ENCODE data around the gene DRC7. TPM values are rescaled to one million over a fixed set of nuclear protein-coding genes. Genes with fewer than 3 reads are reported as not detected.
"Not testable (repeated sequence)": the region's sequence is repeated elsewhere in the genome, so short reads cannot be mapped to it uniquely, and the experiment has no call there.

Gene DRC7
- total and polyA plus RNA-seq, 7 donors: not detected

- H3K9me3 ChIP-seq: no peaks in the 10 kb centered on the region
- H3K27me3 ChIP-seq: no peaks in the 10 kb centered on the region
- intact Hi-C loops (cut with DNase I): no loop called here
- no peaks in the 10 kb centered on the region for H3K4me1 ChIP-seq
- no peak overlapping the region for H3K4me3 ChIP-seq
- no peak overlapping the region for H3K27ac ChIP-seq
- DNase-seq: no peak
- WGBS, 2 donors: 48 to 77% methylated on average over 4 of the region's 4 CpGs
- TF ChIP-seq EP300 (IDR thresholded peaks at IDR 0.05) (no peak), POLR2A (IDR thresholded peaks at IDR 0.05) (no peak), POLR2AphosphoS5 (IDR thresholded peaks at IDR 0.05) (no peak), CTCF (IDR thresholded peaks at IDR 0.05) (no peak)
- peaks cover 0 to 26% (median 2%) of the 10 kb centered on the region in 4 donors for H3K36me3 ChIP-seq
Observed at GRCh38 chr16:57742543-57742942, 47.9 kb downstream of the DRC7 start.

- no peak for DNase-seq
- H3K27ac ChIP-seq: no peak overlapping the region
- H3K9me3 ChIP-seq: no peaks in the 10 kb centered on the region
- WGBS, 2 donors: 86 to 93% methylated on average over 10 of the region's 10 CpGs
- H3K27me3 ChIP-seq: no peaks in the 10 kb centered on the region
- no peak overlapping the region for H3K4me3 ChIP-seq
- H3K4me1 ChIP-seq: no peaks in the 10 kb centered on the region
- TF ChIP-seq POLR2A (IDR thresholded peaks at IDR 0.05) (no peak), CTCF (IDR thresholded peaks at IDR 0.05) (no peak), EP300 (IDR thresholded peaks at IDR 0.05) (no peak), POLR2AphosphoS5 (IDR thresholded peaks at IDR 0.05) (no peak)
- peaks cover 0 to 23% (median 3%) of the 10 kb centered on the region in 4 donors for H3K36me3 ChIP-seq
- intact Hi-C loops (cut with DNase I): no loop called here
Observed at GRCh38 chr16:57743458-57743857, 48.9 kb downstream of the DRC7 start.

GRCh38 chr16:57743886-57744641, 49.5 kb downstream of the DRC7 start:
- H3K9me3 ChIP-seq: no peaks in the 10 kb centered on the region
- peaks cover 0 to 23% (median 3%) of the 10 kb centered on the region in 4 donors for H3K36me3 ChIP-seq
- H3K27me3 ChIP-seq: no peaks in the 10 kb centered on the region
- no peak overlapping the region for H3K27ac ChIP-seq
- WGBS, 2 donors: 89 to 93% methylated on average over 23 of the region's 23 CpGs
- intact Hi-C loops (cut with DNase I): no loop called here
- no peak for DNase-seq
- TF ChIP-seq EP300 (IDR thresholded peaks at IDR 0.05) (no peak), POLR2AphosphoS5 (IDR thresholded peaks at IDR 0.05) (no peak), CTCF (IDR thresholded peaks at IDR 0.05) (no peak), POLR2A (IDR thresholded peaks at IDR 0.05) (no peak)
- no peak overlapping the region for H3K4me3 ChIP-seq
- H3K4me1 ChIP-seq: no peaks in the 10 kb centered on the region

- H3K36me3 ChIP-seq: peaks cover 0 to 23% (median 3%) of the 10 kb centered on the region in 4 donors
- no peak overlapping the region for H3K4me3 ChIP-seq
- intact Hi-C loops (cut with DNase I): no loop called here
- WGBS, 2 donors: 91 to 93% methylated on average over 7 of the region's 7 CpGs
- no peaks in the 10 kb centered on the region for H3K9me3 ChIP-seq
- DNase-seq: no peak
- H3K27me3 ChIP-seq: no peaks in the 10 kb centered on the region
- no peak overlapping the region for H3K27ac ChIP-seq
- no peak for TF ChIP-seq POLR2AphosphoS5 (IDR thresholded peaks at IDR 0.05)
- TF ChIP-seq POLR2A (IDR thresholded peaks at IDR 0.05): no peak
- TF ChIP-seq CTCF (IDR thresholded peaks at IDR 0.05): no peak
- TF ChIP-seq EP300 (IDR thresholded peaks at IDR 0.05): no peak
- no peaks in the 10 kb centered on the region for H3K4me1 ChIP-seq
Observed at GRCh38 chr16:57744642-57744903, 50.0 kb downstream of the DRC7 start.

- DNase-seq: no peak
- Histone ChIP-seq H3K4me1 (no peaks in the 10 kb centered on the region), H3K27me3 (no peaks in the 10 kb centered on the region), H3K9me3 (no peaks in the 10 kb centered on the region), H3K36me3 (peaks cover 0 to 23% (median 3%) of the 10 kb centered on the region in 4 donors), H3K27ac (no peak overlapping the region), H3K4me3 (no peak overlapping the region)
- TF ChIP-seq POLR2AphosphoS5 (IDR thresholded peaks at IDR 0.05) (no peak), CTCF (IDR thresholded peaks at IDR 0.05) (no peak)
- intact Hi-C loops (cut with DNase I): no loop called here
- 97 to 98% methylated on average over 3 of the region's 3 CpGs for WGBS, 2 donors
Observed at GRCh38 chr16:57745768-57746167, 51.2 kb downstream of the DRC7 start.

GRCh38 chr16:57746316-57746715, 51.7 kb downstream of the DRC7 start:
- WGBS, 2 donors: 93 to 94% methylated on average over 7 of the region's 7 CpGs
- H3K27ac ChIP-seq; DNase-seq; intact Hi-C loops (cut with DNase I); H3K4me1 ChIP-seq; H3K9me3 ChIP-seq; H3K27me3 ChIP-seq; H3K4me3 ChIP-seq: not testable (repeated sequence)
- H3K36me3 ChIP-seq: peaks cover 0 to 29% (median 3%) of the 10 kb centered on the region in 4 donors
